Astrocyte (in vitro differentiated cells and primary cell): ENCODE measurements around the gene SPNS3. TPM values are rescaled to one million over a fixed set of nuclear protein-coding genes. Genes with fewer than 3 reads are reported as not detected.

Experiments
- DNase-seq: peaks from one replicate; pipeline ENCODE4 v3.0.0-alpha.2; 2010; ENCODE audit warnings: low read depth
- FAIRE-seq: peaks from 2 replicates; lab custom pipeline; 2011; peaks lifted over from hg19 to GRCh38; lab: Jason Lieb, UNC
- H2AFZ ChIP-seq: 2 replicates; pipeline ENCODE4 v1.6.0; 2012; ENCODE audit warnings: low read depth, low read length, inconsistent platforms
- H3K27ac ChIP-seq: 2 replicates; pipeline ENCODE4 v1.5.1; 2011; ENCODE audit warnings: low read depth, low read length, inconsistent platforms
- H3K27me3 ChIP-seq: 2 replicates; pipeline ENCODE4 v1.6.0; 2011; ENCODE audit warnings: low read length, inconsistent platforms; ENCODE audit not compliant: insufficient read depth
- H3K36me3 ChIP-seq: 2 replicates; pipeline ENCODE4 v1.5.1; 2011; ENCODE audit warnings: low read length, inconsistent platforms; ENCODE audit not compliant: insufficient read depth
- H3K4me1 ChIP-seq: 2 replicates; pipeline ENCODE4 v1.5.1; 2011; ENCODE audit warnings: low read length, inconsistent platforms; ENCODE audit not compliant: insufficient read depth
- H3K4me2 ChIP-seq: 2 replicates; pipeline ENCODE4 v1.6.0; 2012; ENCODE audit warnings: low read length, inconsistent platforms
- H3K4me3 ChIP-seq: 2 replicates; pipeline ENCODE4 v1.5.1; 2011; ENCODE audit warnings: low read depth, mild to moderate bottlenecking, low read length, inconsistent platforms; ENCODE audit not compliant: insufficient read depth
- H3K79me2 ChIP-seq: 2 replicates; pipeline ENCODE4 v1.6.0; 2012; ENCODE audit warnings: mild to moderate bottlenecking, low read length, inconsistent platforms; ENCODE audit not compliant: insufficient read depth
- H3K9ac ChIP-seq: 2 replicates; pipeline ENCODE4 v1.6.0; 2012; ENCODE audit warnings: mild to moderate bottlenecking, low read length, inconsistent platforms
- H3K9me3 ChIP-seq: 2 replicates; pipeline ENCODE4 v1.5.1; 2012; ENCODE audit warnings: low read depth, mild to moderate bottlenecking, low read length, inconsistent platforms; ENCODE audit not compliant: insufficient read depth
- H4K20me1 ChIP-seq: 2 replicates; pipeline ENCODE4 v1.6.0; 2012; ENCODE audit warnings: low read length, inconsistent platforms; ENCODE audit not compliant: insufficient read depth
- H3K27ac Mint-ChIP-seq: one replicate; pipeline ENCODE4 v1.8.0; 2021; ENCODE audit warnings: mild to moderate bottlenecking, mixed read lengths; ENCODE audit not compliant: unreplicated experiment
- H3K27me3 Mint-ChIP-seq: one replicate; pipeline ENCODE4 v1.8.0; 2021; ENCODE audit warnings: low read depth, mixed read lengths; ENCODE audit not compliant: unreplicated experiment
- H3K36me3 Mint-ChIP-seq: one replicate; pipeline ENCODE4 v1.8.0; 2021; ENCODE audit warnings: low read depth, mixed read lengths; ENCODE audit not compliant: unreplicated experiment
- H3K4me1 Mint-ChIP-seq: one replicate; pipeline ENCODE4 v1.8.0; 2021; ENCODE audit warnings: low read depth, mixed read lengths; ENCODE audit not compliant: unreplicated experiment
- H3K4me3 Mint-ChIP-seq: one replicate; pipeline ENCODE4 v1.8.0; 2021; ENCODE audit warnings: mild to moderate bottlenecking, moderate library complexity, mixed read lengths; ENCODE audit not compliant: unreplicated experiment
- H3K9me3 Mint-ChIP-seq: one replicate; pipeline ENCODE4 v1.8.0; 2021; ENCODE audit warnings: mild to moderate bottlenecking, mixed read lengths; ENCODE audit not compliant: unreplicated experiment
- CTCF ChIP-seq: IDR thresholded peaks from 2 replicates; pipeline ENCODE4 v1.5.1; 2011; ENCODE audit warnings: low read depth, mild to moderate bottlenecking, inconsistent platforms, low read length, moderate library complexity; ENCODE audit not compliant: insufficient read depth
- EZH2 ChIP-seq: IDR thresholded peaks from 2 replicates; pipeline ENCODE4 v1.6.1; 2012; ENCODE audit warnings: mild to moderate bottlenecking, low read length, inconsistent platforms; ENCODE audit not compliant: insufficient read depth
- total RNA-seq: library from RNA; stranded (reverse); gene quantifications from 2 replicates; pipeline ENCODE4 v1.2.1, GENCODE V29; 2021

SPNS3 gene
- total RNA-seq, 1 donor from 2014 or later, result not detected

GRCh38 chr17:4426499-4427208 lies 7.1 kb upstream of the SPNS3 start:
- DNase-seq (no peak), FAIRE-seq (no peak)
- Histone ChIP-seq H3K4me3 (no peak overlapping the region), H3K9ac (no peak overlapping the region), H3K9me3 (no peaks in the 10 kb centered on the region), H4K20me1 (no peaks in the 10 kb centered on the region), H3K36me3 (no peaks in the 10 kb centered on the region), H3K4me2 (no peak overlapping the region), H3K27ac (no peak overlapping the region), H3K27me3 (no peaks in the 10 kb centered on the region), H3K4me1 (no peaks in the 10 kb centered on the region), H2AFZ (no peak overlapping the region), H3K79me2 (no peaks in the 10 kb centered on the region)
- H3K9me3 Mint-ChIP-seq, result no peaks in the 10 kb centered on the region
- H3K4me3 Mint-ChIP-seq, result no peak overlapping the region
- no peaks in the 10 kb centered on the region for H3K4me1 Mint-ChIP-seq
- no peak for TF ChIP-seq CTCF
- no peak for TF ChIP-seq EZH2
- no peaks in the 10 kb centered on the region for H3K36me3 Mint-ChIP-seq
- peaks cover 10% of the 10 kb centered on the region for H3K27me3 Mint-ChIP-seq
- H3K27ac Mint-ChIP-seq, result no peak overlapping the region

GRCh38 chr17:4427505-4427904 lies 6.2 kb upstream of the SPNS3 start:
- Mint-ChIP-seq H3K4me3 (no peak overlapping the region), H3K27me3 (peaks cover 10% of the 10 kb centered on the region), H3K4me1 (no peaks in the 10 kb centered on the region), H3K9me3 (no peaks in the 10 kb centered on the region), H3K36me3 (no peaks in the 10 kb centered on the region), H3K27ac (no peak overlapping the region)
- no peak overlapping the region for H3K4me2 ChIP-seq
- no peak overlapping the region for H3K9ac ChIP-seq
- no peaks in the 10 kb centered on the region for H3K27me3 ChIP-seq
- H4K20me1 ChIP-seq, result no peaks in the 10 kb centered on the region
- no peak for FAIRE-seq
- H3K4me1 ChIP-seq, result no peaks in the 10 kb centered on the region
- no peaks in the 10 kb centered on the region for H3K9me3 ChIP-seq
- H3K4me3 ChIP-seq, result no peak overlapping the region
- TF ChIP-seq EZH2 (no peak), CTCF (no peak)
- DNase-seq, result no peak
- no peak overlapping the region for H2AFZ ChIP-seq
- H3K27ac ChIP-seq, result no peak overlapping the region
- H3K36me3 ChIP-seq, result no peaks in the 10 kb centered on the region
- H3K79me2 ChIP-seq, result no peaks in the 10 kb centered on the region

- no peak overlapping the region for H2AFZ ChIP-seq
These were observed 2.6 kb downstream of the SPNS3 start for GRCh38 chr17:4436381-4436780.

More at GRCh38 chr17:4436381-4436780, 2.6 kb downstream of the SPNS3 start:
- Histone ChIP-seq H4K20me1 (no peaks in the 10 kb centered on the region), H3K9me3 (no peaks in the 10 kb centered on the region), H3K79me2 (no peaks in the 10 kb centered on the region), H3K4me2 (no peak overlapping the region), H3K27ac (no peak overlapping the region), H3K36me3 (no peaks in the 10 kb centered on the region), H3K4me3 (no peak overlapping the region), H3K9ac (no peak overlapping the region), H3K27me3 (peaks cover 9% of the 10 kb centered on the region), H3K4me1 (peaks cover 4% of the 10 kb centered on the region)
- DNase-seq (no peak), FAIRE-seq (no peak)
- TF ChIP-seq CTCF, result no peak
- Mint-ChIP-seq H3K27me3 (peaks cover 48% of the 10 kb centered on the region), H3K9me3 (no peaks in the 10 kb centered on the region), H3K27ac (no peak overlapping the region), H3K4me1 (no peaks in the 10 kb centered on the region), H3K36me3 (no peaks in the 10 kb centered on the region), H3K4me3 (no peak overlapping the region)
